ENCODE results near the gene PANK3.

DNA sequence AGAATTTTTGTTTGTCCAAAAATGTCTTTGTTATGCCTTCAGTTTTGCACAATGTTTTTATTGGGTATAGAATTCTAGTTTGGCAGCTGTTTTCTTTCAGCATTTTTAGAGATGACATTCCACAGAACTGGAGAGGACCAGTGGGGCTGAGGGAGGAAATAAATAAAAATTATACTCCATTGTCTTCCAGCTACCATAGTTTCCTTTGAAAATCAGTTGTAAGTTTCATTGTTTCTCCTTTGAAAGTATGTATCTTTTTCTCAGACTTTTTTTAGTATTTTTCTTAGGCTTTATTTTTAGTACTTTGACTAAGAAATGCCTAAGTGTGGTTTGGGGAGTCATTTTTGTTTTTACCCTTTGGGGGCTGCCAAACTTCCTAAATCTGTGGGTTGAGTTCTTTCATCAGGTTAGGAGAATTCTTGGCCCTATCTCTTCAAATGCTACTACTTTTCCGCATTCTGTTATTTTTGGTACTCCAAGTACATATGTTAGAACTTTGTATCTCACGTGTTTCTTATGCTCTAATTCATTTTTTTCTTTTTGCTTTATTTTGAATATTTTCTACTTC is 65.2 kb downstream of the PANK3 start:
- no peak for TF ChIP-seq POLR2A (IDR thresholded peaks at IDR 0.05)
- TF ChIP-seq CTCF (IDR thresholded peaks at IDR 0.05): no peak
